Heart left ventricle (tissue), 13 donors: ENCODE measurements around the gene ALKBH7.
"Not testable (repeated sequence)": the region's sequence is repeated elsewhere in the genome, so short reads cannot be mapped to it uniquely, and the experiment has no call there.

ENCODE experiments used
- CTCF ChIP-seq, 12 donors: fragments of 200-600 bp; sonication (generic) in 4 of 12; IDR thresholded peaks; one replicate each; pipeline versions ENCODE4 v1.5.0 to v1.8.0; 2018 to 2022; ENCODE audit warnings: antibody characterized with exemption in 12 of 12, mild to moderate bottlenecking in 5 of 12
- POLR2A ChIP-seq, 2 donors: fragments of 450-650 bp; IDR thresholded peaks; one replicate each; pipeline ENCODE4 v1.6.1; 2017; ENCODE audit warnings: antibody characterized with exemption in 2 of 2, mild to moderate bottlenecking in 2 of 2, moderate library complexity in 2 of 2
- donor health status: ischemic (EF 13 %, LVEDD 7.1; RV severe dilation, severe dysfunction).
- donor health status: DM: no; HTN: yes; CAD: no.
- donor health status: DM: no; HTN: no; CAD: no.
- donor health status: ischemic (EF 25% LVEDD 6.9; RV normal size, moderate dysfunction).
- donor health status: ischemic (EF 25% LVEDD 5.7; RV mildly dilated, moderate dysfunction).
- donor health status: ischemic (EF 35%, LVEDD 5.7; RV mildly dilated, moderate dysfunction).
- donor health status: nonischemic (EF 11% LVEDD 7.7; RV severe dilation, severe dysfunction).
- donor health status: DM: yes; HTN: yes; CAD: no.
- donor health status: PGD.
- donor health status: ischemic (EF 29% LVEDD 5.4; RV normal size, mild dysfunction).
- donor health status: nonischemic (EF 23%, LVEDD 6.1; RV moderate dilation, normal function).

- not testable (repeated sequence) for TF ChIP-seq CTCF, POLR2A (IDR thresholded peaks at IDR 0.05)
These were observed 27.7 kb downstream of the ALKBH7 start for GRCh38 chr19:6400062-6400944.
